Measurements from ENCODE around the gene TIGD6. TPM values are rescaled to one million over a fixed set of nuclear protein-coding genes. Genes with fewer than 3 reads are reported as not detected.

The TIGD6 gene
- polyA plus RNA-seq (2011; rRNA removed) (6.5 and 6.7 TPM in 2 replicates), polyA minus RNA-seq (2011; rRNA and poly(A)+ RNA removed) (7.8 and 10.2 TPM in 2 replicates)

GRCh38 chr5:150000256-150000989, at the start of gene TIGD6, which contains the start of gene HMGXB3:
Gene TIGD6, minus strand, starts transcription at chr5:150000654. Its CDS starts 4,306 bp downstream, at chr5:149996348.
Gene HMGXB3, plus strand, starts transcription at chr5:150000739. Its CDS starts 4,114 bp downstream, at chr5:150004853.
- ChIA-PET POLR2A (interaction anchor here (0.6 to 1.5 kb wide), 11 partner anchors 10 to 440 kb away, joined by 3 to 7 read pairs (median 4); partner anchors contain the start of gene SLC26A2), CTCF (interaction anchor here (1.0 to 2.5 kb wide), 5 partner anchors 9 to 166 kb away, joined by 3 to 21 read pairs (median 3); no protein-coding TSS in a partner anchor)
- peak within 1 kb of the TSS; percentile 94 for H3K27ac ChIP-seq (ENCODE audit: low read depth, low read length)
- peak within 1 kb of the TSS; percentile 89 for H3K4me3 ChIP-seq (ENCODE audit: low read depth, low read length)
- peak; percentile 88 for DNase-seq (ENCODE audit: low read depth, low spot score)
- TF ChIP-seq CTCF (IDR thresholded peaks at IDR 0.05; ENCODE audit: low read depth, low read length) = 0 out of 2 replicates have a peak, but pooled peaks have one; percentile 17
- H3K27me3 ChIP-seq (ENCODE audit: control insufficient read depth, insufficient read depth, low read length) = no peaks in the 10 kb centered on the region
- no peaks in the 10 kb centered on the region; the same call in 1 of the 2 replicates for H3K9me3 ChIP-seq (ENCODE audit: control insufficient read depth, insufficient read depth, low read length)

- Histone ChIP-seq H3K4me3 (ENCODE audit: low read depth, low read length) (no peak overlapping the region), H3K9me3 (ENCODE audit: control insufficient read depth, insufficient read depth, low read length) (no peaks in the 10 kb centered on the region), H3K27ac (ENCODE audit: low read depth, low read length) (no peak overlapping the region), H3K27me3 (ENCODE audit: control insufficient read depth, insufficient read depth, low read length) (no peaks in the 10 kb centered on the region)
- DNase-seq (ENCODE audit: low read depth, low spot score) = no peak
- TF ChIP-seq CTCF (IDR thresholded peaks at IDR 0.05; ENCODE audit: low read depth, low read length) = no peak
- ChIA-PET POLR2A (no interaction called here), CTCF (no interaction called here)
These were observed 45.6 kb upstream of the TIGD6 start for GRCh38 chr5:150046031-150046430.

GRCh38 chr5:150045549-150045948, 45.1 kb upstream of the TIGD6 start:
- no peak overlapping the region for H3K4me3 ChIP-seq (ENCODE audit: low read depth, low read length)
- ChIA-PET POLR2A (no interaction called here), CTCF (interaction anchor here (1.1 kb wide), 1 partner anchor 9 kb away, joined by 3 read pairs; no protein-coding TSS in a partner anchor)
- H3K9me3 ChIP-seq (ENCODE audit: control insufficient read depth, insufficient read depth, low read length) = no peaks in the 10 kb centered on the region
- DNase-seq (ENCODE audit: low read depth, low spot score) = no peak
- H3K27ac ChIP-seq (ENCODE audit: low read depth, low read length) = no peak overlapping the region
- no peak for TF ChIP-seq CTCF (IDR thresholded peaks at IDR 0.05; ENCODE audit: low read depth, low read length)
- H3K27me3 ChIP-seq (ENCODE audit: control insufficient read depth, insufficient read depth, low read length) = no peaks in the 10 kb centered on the region

- Histone ChIP-seq H3K27me3 (ENCODE audit: control insufficient read depth, insufficient read depth, low read length) (no peaks in the 10 kb centered on the region), H3K9me3 (ENCODE audit: control insufficient read depth, insufficient read depth, low read length) (no peaks in the 10 kb centered on the region), H3K27ac (ENCODE audit: low read depth, low read length) (peak overlapping the region; percentile 74), H3K4me3 (ENCODE audit: low read depth, low read length) (no peak overlapping the region)
- CTCF ChIA-PET = interaction anchor here (1.1 kb wide), 1 partner anchor 8 kb away, joined by 3 read pairs; no protein-coding TSS in a partner anchor
- no peak for DNase-seq (ENCODE audit: low read depth, low spot score)
- POLR2A ChIA-PET = no interaction called here
- no peak for TF ChIP-seq CTCF (IDR thresholded peaks at IDR 0.05; ENCODE audit: low read depth, low read length)
These were observed 44.3 kb upstream of the TIGD6 start for GRCh38 chr5:150044712-150045111.

- DNase-seq (ENCODE audit: low read depth, low spot score) = peak; percentile 63
- H3K4me3 ChIP-seq (ENCODE audit: low read depth, low read length) = no peak overlapping the region
- ChIA-PET CTCF (no interaction called here), POLR2A (no interaction called here)
- no peak for TF ChIP-seq CTCF (IDR thresholded peaks at IDR 0.05; ENCODE audit: low read depth, low read length)
- H3K9me3 ChIP-seq (ENCODE audit: control insufficient read depth, insufficient read depth, low read length) = no peaks in the 10 kb centered on the region
- no peaks in the 10 kb centered on the region for H3K27me3 ChIP-seq (ENCODE audit: control insufficient read depth, insufficient read depth, low read length)
- peak overlapping the region; percentile 74 for H3K27ac ChIP-seq (ENCODE audit: low read depth, low read length)
These were observed 43.9 kb upstream of the TIGD6 start for GRCh38 chr5:150044329-150044681.
